A549 (cell line): ENCODE data around the gene OR6N1. TPM values are rescaled to one million over a fixed set of nuclear protein-coding genes. Genes with fewer than 3 reads are reported as not detected.

Experiments
- ATAC-seq, 2 experiments: fragments of 200-7000 bp in 1 of 2; fragments of >200 bp in 1 of 2; cut with Nextera tagmentation in 1 of 2; cut with Tn5 transposase in 1 of 2; 3 replicates each; pipeline versions ENCODE4 v1.8.0 to v1.9.1; 2018 to 2020; ENCODE audit warnings: mild to moderate bottlenecking in 1 of 2, moderate library complexity in 1 of 2
- CTCF ChIA-PET: fragments of 300-600 bp; sonication (Branson Sonifier 250); formaldehyde crosslinking; extraction: SDS; loops from one replicate; lab custom pipeline; 2021; ENCODE audit warnings: antibody characterized with exemption, inconsistent platforms; lab: Yijun Ruan, JAX
- POLR2A ChIA-PET: fragments of 350-600 bp; formaldehyde crosslinking; extraction: SDS; loops from one replicate; lab custom pipeline; 2021; ENCODE audit warnings: antibody characterized with exemption, inconsistent platforms; lab: Yijun Ruan, JAX
- DNase-seq, 2 experiments: peaks; one replicate each; pipeline versions ENCODE4 v3.0.0 to v3.0.0-alpha.2; 2011 to 2016; ENCODE audit warnings: low read depth in 1 of 2, low spot score in 1 of 2
- FAIRE-seq: peaks from 2 replicates; lab custom pipeline; 2011; peaks lifted over from hg19 to GRCh38; lab: Jason Lieb, UNC
- H3K27ac ChIP-seq, 2 experiments: fragments of >200 bp; sonication (Bioruptor Twin); formaldehyde crosslinking; 3 replicates each; pipeline ENCODE4 v1.5.1; 2016 to 2017
- H3K4me1 ChIP-seq: fragments of >200 bp; sonication (Bioruptor Twin); formaldehyde crosslinking; 3 replicates; pipeline ENCODE4 v1.6.1; 2016
- H3K4me2 ChIP-seq: fragments of >200 bp; sonication (Bioruptor Twin); formaldehyde crosslinking; 3 replicates; pipeline ENCODE4 v1.6.1; 2016
- H3K4me3 ChIP-seq: fragments of >200 bp; sonication (Bioruptor Twin); formaldehyde crosslinking; 3 replicates; pipeline ENCODE4 v1.5.1; 2016
- H3K9me3 ChIP-seq: fragments of >200 bp; sonication (Bioruptor Twin); formaldehyde crosslinking; 3 replicates; pipeline ENCODE4 v1.6.1; 2016
- BHLHE40 ChIP-seq: IDR thresholded peaks from 2 replicates; pipeline ENCODE4 v1.6.1; 2012; ENCODE audit warnings: low read depth, low read length, inconsistent platforms
- CTCF ChIP-seq: fragments of >200 bp; sonication (Bioruptor Twin); formaldehyde crosslinking; IDR thresholded peaks from 3 replicates; pipeline ENCODE4 v1.5.1; 2016
- E2F6 ChIP-seq: IDR thresholded peaks from 2 replicates; pipeline ENCODE4 v1.6.1; 2012; ENCODE audit warnings: low read depth, borderline replicate concordance
- EHMT2 ChIP-seq: fragments of 200-600 bp; sonication (generic); IDR thresholded peaks from 2 replicates; pipeline ENCODE4 v1.6.1; 2016; ENCODE audit warnings: antibody characterized with exemption, low read depth, mild to moderate bottlenecking, moderate library complexity
- ESRRA ChIP-seq: fragments of 150-350 bp; IDR thresholded peaks from 2 replicates; pipeline ENCODE4 v1.6.1; 2014; ENCODE audit warnings: mild to moderate bottlenecking, low read length, borderline replicate concordance
- FOSL2 ChIP-seq, 2 experiments: fragments of 450-650 bp in 1 of 2; fragments of >200 bp in 1 of 2; sonication (Bioruptor Twin) in 1 of 2; formaldehyde crosslinking; IDR thresholded peaks; 2 replicates each; pipeline versions ENCODE4 v1.5.0 to v1.6.1; 2016 to 2020; ENCODE audit warnings: mild to moderate bottlenecking in 1 of 2, moderate library complexity in 1 of 2
- HDAC2 ChIP-seq: fragments of 200-600 bp; sonication (generic); IDR thresholded peaks from 2 replicates; pipeline ENCODE4 v1.6.1; 2016
- HMGXB4 ChIP-seq: fragments of 250-450 bp; sonication (Bioruptor Pico); IDR thresholded peaks from 2 replicates; pipeline ENCODE4 v1.5.0; 2021; ENCODE audit warnings: mild to moderate bottlenecking, moderate library complexity, borderline replicate concordance
- HOXA7 ChIP-seq: fragments of 250-450 bp; sonication (Bioruptor Pico); IDR thresholded peaks from 2 replicates; pipeline ENCODE4 v1.5.0; 2020; ENCODE audit warnings: mild to moderate bottlenecking, moderate library complexity
- MAFK ChIP-seq: fragments of 450-650 bp; IDR thresholded peaks from 2 replicates; pipeline ENCODE4 v1.6.1; 2014; ENCODE audit not compliant: partially characterized antibody
- MAX ChIP-seq: IDR thresholded peaks from 2 replicates; pipeline ENCODE4 v1.6.1; 2012
- NR3C1 ChIP-seq: fragments of >200 bp; sonication (Bioruptor Twin); formaldehyde crosslinking; IDR thresholded peaks from 3 replicates; pipeline ENCODE4 v1.6.1; 2017
- PBX3 ChIP-seq: IDR thresholded peaks from 2 replicates; pipeline ENCODE4 v1.6.1; 2012
- PHF8 ChIP-seq: fragments of 200-600 bp; sonication (generic); IDR thresholded peaks from 2 replicates; pipeline ENCODE4 v1.6.1; 2016; ENCODE audit warnings: low read depth, mild to moderate bottlenecking, antibody characterized with exemption, moderate library complexity, borderline replicate concordance
- POLR2A ChIP-seq: IDR thresholded peaks from 2 replicates; pipeline ENCODE4 v1.6.1; 2012; ENCODE audit warnings: mild to moderate bottlenecking, low read length
- POLR2AphosphoS2 ChIP-seq: conservative IDR thresholded peaks from 2 replicates; pipeline ENCODE4 v1.6.1; 2012; ENCODE audit warnings: low read length, improper control_type of control experiment, inconsistent platforms
- RCOR1 ChIP-seq: fragments of 150-350 bp; IDR thresholded peaks from 2 replicates; pipeline ENCODE4 v1.6.1; 2014; ENCODE audit warnings: antibody characterized with exemption, low read length, low read depth
- RNF2 ChIP-seq: fragments of 200-600 bp; sonication (generic); IDR thresholded peaks from 2 replicates; pipeline ENCODE4 v1.6.1; 2016; ENCODE audit warnings: low read depth, mild to moderate bottlenecking, antibody characterized with exemption, moderate library complexity, borderline replicate concordance
- SMC3 ChIP-seq: fragments of >200 bp; sonication (Bioruptor Twin); formaldehyde crosslinking; IDR thresholded peaks from 3 replicates; pipeline ENCODE4 v1.6.1; 2018; ENCODE audit warnings: inconsistent platforms
- TFCP2L1 ChIP-seq: fragments of 250-450 bp; sonication (Bioruptor Pico); IDR thresholded peaks from 2 replicates; pipeline ENCODE4 v1.5.0; 2021; ENCODE audit warnings: mild to moderate bottlenecking
- USF2 ChIP-seq: fragments of 450-650 bp; IDR thresholded peaks from 2 replicates; pipeline ENCODE4 v1.6.1; 2014; ENCODE audit warnings: antibody characterized with exemption
- ZFP36 ChIP-seq: fragments of 450-650 bp; IDR thresholded peaks from 2 replicates; pipeline ENCODE4 v1.6.1; 2014; ENCODE audit warnings: borderline replicate concordance; ENCODE audit not compliant: partially characterized antibody
- ZNF302 ChIP-seq: fragments of 250-450 bp; sonication (Bioruptor Pico); IDR thresholded peaks from 2 replicates; pipeline ENCODE4 v1.9.0; 2021; ENCODE audit warnings: inconsistent platforms, mild to moderate bottlenecking, moderate library complexity
- WGBS: methylation state at CpG from one replicate; pipeline ENCODE4 v1.1.6; 2017; ENCODE audit errors: missing lambda C conversion rate; 5-methylcytosine and 5-hydroxymethylcytosine counted together
- polyA plus RNA-seq, 4 experiments: library from polyadenylated mRNA; depleted of rRNA in 3 of 4; stranded (reverse); fragments of >200 nt; fragmentation: RNase III in 1 of 4; extraction: RNeasy Plus Mini Kit Qiagen cat#74134 plus additional on column Dnase treatment in 1 of 4; gene quantifications; 2 replicates in 3 of 4; 3 replicates in 1 of 4; pipeline ENCODE4 v1.2.3, GENCODE V29; 2011 to 2017

Gene OR6N1
- polyA plus RNA-seq, 2 of the 4 experiments (the other 2 are of a cell fraction) = not detected

- FAIRE-seq = no peak
- CTCF ChIA-PET = no interaction called here
Observed at GRCh38 chr1:158803678-158804077, 31.7 kb upstream of the OR6N1 start.

GRCh38 chr1:158801396-158801795, 29.4 kb upstream of the OR6N1 start:
- ChIA-PET POLR2A (no interaction called here), CTCF (interaction anchor here (1.0 kb wide), 1 partner anchor 18 kb away, joined by 4 read pairs; no protein-coding TSS in a partner anchor)
- H3K9me3 ChIP-seq = no peaks in the 10 kb centered on the region
- DNase-seq = no peak
- no peak for FAIRE-seq
- TF ChIP-seq POLR2AphosphoS2 (no peak), FOSL2 (IDR thresholded peaks at IDR 0.05) (no peak), FOSL2 (CRISPR knock-in tag; IDR thresholded peaks at IDR 0.05) (no peak), ZNF302 (CRISPR knock-in tag) (no peak), TFCP2L1 (no peak), MAX (no peak), MAFK (no peak), USF2 (no peak), SMC3 (no peak), PHF8 (no peak), HOXA7 (CRISPR knock-in tag) (no peak)
- H3K27ac ChIP-seq = no peak overlapping the region
- H3K4me1 ChIP-seq = no peaks in the 10 kb centered on the region
- no peak for ATAC-seq
- WGBS = 2% methylated on average over 1 of the region's 1 CpG
- H3K4me3 ChIP-seq = no peak overlapping the region
- no peak overlapping the region for H3K4me2 ChIP-seq

More at GRCh38 chr1:158803678-158804077, 31.7 kb upstream of the OR6N1 start:
- DNase-seq = no peak
- Histone ChIP-seq H3K4me3 (no peak overlapping the region), H3K9me3 (no peaks in the 10 kb centered on the region), H3K4me2 (no peak overlapping the region), H3K27ac (no peak overlapping the region), H3K4me1 (no peaks in the 10 kb centered on the region)
- WGBS = 0% methylated on average over 1 of the region's 1 CpG
- ATAC-seq = no peak
- TF ChIP-seq USF2 = no peak
- peak; percentile 80 for TF ChIP-seq MAFK
- POLR2A ChIA-PET = no interaction called here

- FAIRE-seq (no peak), DNase-seq (no peak), ATAC-seq (no peak)
- ChIA-PET POLR2A (no interaction called here), CTCF (interaction anchor here (1.0 kb wide), 1 partner anchor 19 kb away, joined by 4 read pairs; no protein-coding TSS in a partner anchor)
- TF ChIP-seq RNF2 (no peak), BHLHE40 (no peak), NR3C1 (no peak), USF2 (no peak), ZFP36 (no peak), CTCF (no peak), HDAC2 (no peak), POLR2A (no peak), EHMT2 (no peak), HMGXB4 (CRISPR knock-in tag) (no peak), E2F6 (no peak), RCOR1 (no peak), ESRRA (no peak), HOXA7 (CRISPR knock-in tag) (no peak), PBX3 (no peak)
- H3K4me2 ChIP-seq = no peak overlapping the region
- under 1% methylated on average over 2 of the region's 2 CpGs for WGBS
- no peaks in the 10 kb centered on the region for H3K4me1 ChIP-seq
- no peaks in the 10 kb centered on the region for H3K9me3 ChIP-seq
- H3K27ac ChIP-seq = no peak overlapping the region
- H3K4me3 ChIP-seq = no peak overlapping the region
Observed at GRCh38 chr1:158800526-158800925, 28.5 kb upstream of the OR6N1 start.
